Liver (tissue), 9 donors: ENCODE results near the gene STOML3. TPM values are rescaled to one million over a fixed set of nuclear protein-coding genes. Genes with fewer than 3 reads are reported as not detected.

Experiments
- DNase-seq: peaks from one replicate; pipeline ENCODE4 v3.0.0-alpha.2; 2017; ENCODE audit warnings: low spot score
- H3K27ac ChIP-seq, 2 donors: one replicate each; pipeline ENCODE4 v1.7.0; 2013; ENCODE audit warnings: inconsistent platforms in 2 of 2, low read length in 2 of 2, control low read depth in 1 of 2, low read depth in 1 of 2, mild to moderate bottlenecking in 1 of 2
- H3K27me3 ChIP-seq, 4 donors: one replicate each; pipeline versions ENCODE4 v1.6.1 to v1.7.0; 2013; ENCODE audit warnings: low read length in 3 of 4, inconsistent platforms in 1 of 4, mild to moderate bottlenecking in 1 of 4, moderate library complexity in 1 of 4; ENCODE audit not compliant: control insufficient read depth in 4 of 4, insufficient read depth in 4 of 4
- H3K36me3 ChIP-seq, 4 donors: one replicate each; pipeline versions ENCODE4 v1.6.1 to v1.7.0; 2013; ENCODE audit warnings: low read length in 3 of 4, mild to moderate bottlenecking in 3 of 4, low read depth in 1 of 4, moderate library complexity in 1 of 4; ENCODE audit not compliant: control insufficient read depth in 4 of 4, insufficient read depth in 3 of 4
- H3K4me1 ChIP-seq, 4 donors: one replicate each; pipeline versions ENCODE4 v1.6.1 to v1.7.0; 2013; ENCODE audit warnings: low read length in 3 of 4, mild to moderate bottlenecking in 3 of 4, moderate library complexity in 1 of 4; ENCODE audit not compliant: control insufficient read depth in 4 of 4, insufficient read depth in 4 of 4
- H3K4me3 ChIP-seq, 3 donors: one replicate each; pipeline versions ENCODE4 v1.6.1 to v1.7.0; 2013; ENCODE audit warnings: low read length in 3 of 3, control low read depth in 1 of 3, low read depth in 1 of 3, mild to moderate bottlenecking in 1 of 3
- H3K9ac ChIP-seq, 2 donors: one replicate each; pipeline ENCODE4 v1.7.0; 2013; ENCODE audit warnings: low read length in 2 of 2, mild to moderate bottlenecking in 2 of 2, moderate library complexity in 2 of 2, control low read depth in 1 of 2, low read depth in 1 of 2
- H3K9me3 ChIP-seq, 4 donors: one replicate each; pipeline versions ENCODE4 v1.6.1 to v1.7.0; 2013; ENCODE audit warnings: low read length in 3 of 4; ENCODE audit not compliant: control insufficient read depth in 4 of 4
- ATF3 ChIP-seq: IDR thresholded peaks from 2 replicates; pipeline ENCODE4 v1.6.1; 2016; ENCODE audit warnings: antibody characterized with exemption
- CTCF ChIP-seq: fragments of 150-350 bp; IDR thresholded peaks from 2 replicates; pipeline ENCODE4 v1.5.1; 2017; ENCODE audit warnings: improper control_type of control experiment, low read depth, low read length; ENCODE audit not compliant: missing input control
- EGR1 ChIP-seq, 2 donors: IDR thresholded peaks; 2 replicates each; pipeline ENCODE4 v1.6.1; 2016 to 2018; ENCODE audit warnings: antibody characterized with exemption in 2 of 2, low read depth in 2 of 2
- FOXA1 ChIP-seq: IDR thresholded peaks from 2 replicates; pipeline ENCODE4 v1.6.1; 2016; ENCODE audit warnings: antibody characterized with exemption
- FOXA2 ChIP-seq: IDR thresholded peaks from 2 replicates; pipeline ENCODE4 v1.6.1; 2016; ENCODE audit warnings: antibody characterized with exemption
- GABPA ChIP-seq, 2 donors: IDR thresholded peaks in 1 of 2; conservative IDR thresholded peaks in 1 of 2; 2 replicates each; pipeline ENCODE4 v1.6.1; 2016; ENCODE audit warnings: antibody characterized with exemption in 2 of 2, mild to moderate bottlenecking in 1 of 2, moderate library complexity in 1 of 2
- HNF4A ChIP-seq, 2 donors: conservative IDR thresholded peaks; 2 replicates each; pipeline ENCODE4 v1.6.1; 2016; ENCODE audit warnings: antibody characterized with exemption in 2 of 2, mild to moderate bottlenecking in 2 of 2
- HNF4G ChIP-seq: IDR thresholded peaks from 2 replicates; pipeline ENCODE4 v1.6.1; 2016; ENCODE audit warnings: antibody characterized with exemption
- JUND ChIP-seq, 2 donors: IDR thresholded peaks; 2 replicates each; pipeline ENCODE4 v1.6.1; 2016; ENCODE audit warnings: antibody characterized with exemption in 2 of 2
- MAX ChIP-seq: IDR thresholded peaks from 2 replicates; pipeline ENCODE4 v1.6.1; 2016; ENCODE audit warnings: antibody characterized with exemption
- NR2F2 ChIP-seq: IDR thresholded peaks from 2 replicates; pipeline ENCODE4 v1.6.1; 2016; ENCODE audit warnings: antibody characterized with exemption
- RAD21 ChIP-seq, 2 donors: IDR thresholded peaks; 2 replicates each; pipeline ENCODE4 v1.6.1; 2016; ENCODE audit warnings: antibody characterized with exemption in 2 of 2, mild to moderate bottlenecking in 2 of 2
- REST ChIP-seq: IDR thresholded peaks from 2 replicates; pipeline ENCODE4 v1.6.1; 2016; ENCODE audit warnings: antibody characterized with exemption, mild to moderate bottlenecking
- RXRA ChIP-seq, 2 donors: IDR thresholded peaks; 2 replicates each; pipeline ENCODE4 v1.6.1; 2017 to 2018; ENCODE audit warnings: antibody characterized with exemption in 2 of 2, mild to moderate bottlenecking in 1 of 2
- SP1 ChIP-seq: IDR thresholded peaks from 2 replicates; pipeline ENCODE4 v1.6.1; 2018; ENCODE audit warnings: antibody characterized with exemption, mild to moderate bottlenecking
- TAF1 ChIP-seq: conservative IDR thresholded peaks from 2 replicates; pipeline ENCODE4 v1.6.1; 2016; ENCODE audit warnings: antibody characterized with exemption, mild to moderate bottlenecking
- YY1 ChIP-seq: IDR thresholded peaks from 2 replicates; pipeline ENCODE4 v1.6.1; 2016; ENCODE audit warnings: antibody characterized with exemption, mild to moderate bottlenecking
- ZBTB33 ChIP-seq: IDR thresholded peaks from 2 replicates; pipeline ENCODE4 v1.6.1; 2016; ENCODE audit warnings: antibody characterized with exemption
- WGBS: extraction: QIAGEN DNeasy Blood & Tissue Kit; methylation state at CpG from one replicate; pipeline ENCODE4 v1.1.7; 2013; 5-methylcytosine and 5-hydroxymethylcytosine counted together
- polyA plus RNA-seq, 2 donors: library from polyadenylated mRNA; stranded (reverse) in 1 of 2; unstranded in 1 of 2; fragments of 200-250 nt in 1 of 2; fragments of >200 nt in 1 of 2; fragmentation: Nextera tagmentation in 1 of 2; extraction: Ambion mirVana in 1 of 2; gene quantifications; one replicate each; pipeline versions ENCODE4 v1.2.1 to v1.2.3, GENCODE V29; 2013 to 2015
- total RNA-seq, 2 donors: library from RNA; depleted of rRNA; stranded (reverse); fragments of >200 nt; gene quantifications; one replicate each; pipeline ENCODE4 v1.2.3, GENCODE V29; 2014
- donor health status: healthy.
- donor health status: healthy.
- donor health status: healthy.
- donor health status: healthy.
- donor health status: healthy.

The STOML3 gene
- total and polyA plus RNA-seq, 4 donors, result not detected

GRCh38 chr13:38947054-38947453 is 43.6 kb downstream of the STOML3 start:
- H3K4me1 ChIP-seq, result no peaks in the 10 kb centered on the region
- no peak overlapping the region for H3K9ac ChIP-seq
- 69% methylated on average over 3 of the region's 3 CpGs for WGBS
- DNase-seq, result no peak
- H3K27ac ChIP-seq, result no peak overlapping the region
- H3K36me3 ChIP-seq, result no peaks in the 10 kb centered on the region
- TF ChIP-seq TAF1, result no peak
- TF ChIP-seq YY1, result no peak
- no peak for TF ChIP-seq RXRA (IDR thresholded peaks at IDR 0.05)
- no peak for TF ChIP-seq CTCF
- no peak for TF ChIP-seq REST
- TF ChIP-seq NR2F2, result no peak
- no peak for TF ChIP-seq FOXA2
- no peak for TF ChIP-seq SP1
- no peak for TF ChIP-seq FOXA1
- TF ChIP-seq ZBTB33, result no peak
- no peak for TF ChIP-seq RAD21 (IDR thresholded peaks at IDR 0.05)
- no peak for TF ChIP-seq HNF4A (conservative IDR thresholded peaks at IDR 0.05)
- no peak for TF ChIP-seq MAX
- no peak for TF ChIP-seq JUND (IDR thresholded peaks at IDR 0.05)
- TF ChIP-seq EGR1 (IDR thresholded peaks at IDR 0.05; ENCODE audit: low read depth in 2 of 2), result no peak
- TF ChIP-seq GABPA (IDR thresholded peaks at IDR 0.05 in 1 of 2, conservative IDR thresholded peaks at IDR 0.05 in 1 of 2), result no peak
- no peak for TF ChIP-seq ATF3
- TF ChIP-seq HNF4G, result no peak
- no peaks in the 10 kb centered on the region for H3K9me3 ChIP-seq
- no peaks in the 10 kb centered on the region for H3K27me3 ChIP-seq
- no peak overlapping the region for H3K4me3 ChIP-seq

GRCh38 chr13:38944219-38944618 is 46.4 kb downstream of the STOML3 start:
- H3K9ac ChIP-seq, result no peak overlapping the region
- no peak for DNase-seq
- no peaks in the 10 kb centered on the region for H3K36me3 ChIP-seq
- WGBS, result 48% methylated on average over 3 of the region's 3 CpGs
- no peak overlapping the region for H3K27ac ChIP-seq
- no peaks in the 10 kb centered on the region for H3K4me1 ChIP-seq
- H3K9me3 ChIP-seq, result no peaks in the 10 kb centered on the region
- H3K4me3 ChIP-seq, result no peak overlapping the region
- H3K27me3 ChIP-seq, result peaks cover 0 to 4% (median 0%) of the 10 kb centered on the region in 4 donors
- TF ChIP-seq REST (no peak), ZBTB33 (no peak), YY1 (no peak)
